GM21367 (cell line): Measurements from ENCODE around the gene ASTN2.

Experiments
- ATAC-seq: cut with Tn5 transposase; IDR thresholded peaks from one replicate; pipeline ENCODE4 v1.9.1; 2021; ENCODE audit not compliant: unreplicated experiment

ASTN2 gene

GRCh38 chr9:116499986-116500871 lies 914.6 kb downstream of the ASTN2 start:
- ATAC-seq: no peak

GRCh38 chr9:116499434-116499833 lies 915.4 kb downstream of the ASTN2 start:
- ATAC-seq: no peak

DNA sequence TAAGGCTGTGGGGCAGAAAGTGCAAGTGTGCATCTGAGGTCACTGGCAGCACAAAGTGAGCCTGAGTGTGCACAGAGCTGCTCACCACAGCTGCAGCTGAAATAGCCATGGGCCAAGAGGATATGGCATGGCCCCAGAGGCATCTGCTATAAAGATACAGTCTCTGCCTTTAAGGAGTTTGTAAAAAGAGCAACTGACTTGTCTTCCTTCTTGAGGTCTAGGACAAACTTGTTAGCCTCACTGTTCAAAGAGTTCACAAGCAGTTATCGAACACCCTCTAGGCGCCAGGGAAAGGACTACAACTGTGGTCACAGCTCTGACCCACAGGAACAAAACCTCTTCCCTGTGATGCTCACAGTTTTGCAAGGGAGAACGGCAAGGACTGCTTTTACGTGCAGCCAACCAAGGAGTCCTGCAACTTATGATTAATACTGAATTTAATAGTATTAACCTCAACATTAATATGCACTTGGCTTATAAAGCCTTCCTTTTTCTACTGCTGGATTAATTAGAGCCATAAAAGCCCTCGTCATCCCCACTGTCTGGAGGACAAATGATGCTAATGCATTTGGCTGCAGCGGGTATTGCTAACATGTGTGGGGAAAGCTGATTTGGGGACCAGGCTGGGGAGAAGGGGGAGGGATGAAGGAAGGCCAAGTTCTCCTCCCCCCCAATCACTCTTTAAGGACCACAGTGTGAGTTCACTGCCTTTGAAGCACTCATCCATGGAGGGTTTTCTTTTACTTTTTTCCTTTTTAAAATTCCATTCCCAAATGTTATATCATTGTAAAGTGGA lies 917.6 kb downstream of the ASTN2 start:
- ATAC-seq: no peak

GRCh38 chr9:116496167-116496566 lies 918.7 kb downstream of the ASTN2 start:
- ATAC-seq: no peak

- no peak for ATAC-seq
Measured at GRCh38 chr9:116495725-116496124, 919.1 kb downstream of the ASTN2 start.

- peak; percentile 74 for ATAC-seq
Measured at GRCh38 chr9:116494815-116495634, 919.8 kb downstream of the ASTN2 start.

- no peak for ATAC-seq
Measured at GRCh38 chr9:116493183-116493860, 921.5 kb downstream of the ASTN2 start.

GRCh38 chr9:116491659-116492058 lies 923.2 kb downstream of the ASTN2 start:
- ATAC-seq: no peak

- no peak for ATAC-seq
Measured at GRCh38 chr9:116491219-116491618, 923.6 kb downstream of the ASTN2 start.

- ATAC-seq: no peak
Measured at GRCh38 chr9:116490321-116490720, 924.5 kb downstream of the ASTN2 start.

DNA sequence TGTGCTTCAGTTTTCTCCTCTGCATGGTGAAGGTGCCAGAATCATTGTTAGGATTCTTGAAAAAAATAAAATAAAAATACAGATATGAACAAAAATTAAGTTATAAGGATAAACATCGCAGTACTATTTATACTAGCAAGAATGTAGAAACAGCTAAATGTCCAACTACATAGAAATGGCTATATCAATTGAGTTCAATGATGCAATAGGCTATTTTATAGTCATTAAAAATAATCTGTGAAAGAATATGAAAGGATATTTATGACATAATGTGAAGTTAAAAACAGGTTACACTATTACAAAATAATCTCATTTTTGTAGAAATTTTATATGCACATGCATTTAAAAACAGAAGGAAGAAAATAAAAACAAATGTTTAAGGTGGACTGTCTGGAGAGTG lies 926.5 kb downstream of the ASTN2 start:
- ATAC-seq: no peak

GRCh38 chr9:116484492-116485061 lies 930.3 kb downstream of the ASTN2 start:
- no peak for ATAC-seq

GRCh38 chr9:116483622-116484491 lies 931.0 kb downstream of the ASTN2 start:
- no peak for ATAC-seq

GRCh38 chr9:116482740-116483139 lies 932.1 kb downstream of the ASTN2 start:
- ATAC-seq: no peak

GRCh38 chr9:116480700-116481099 lies 934.2 kb downstream of the ASTN2 start:
- no peak for ATAC-seq

DNA sequence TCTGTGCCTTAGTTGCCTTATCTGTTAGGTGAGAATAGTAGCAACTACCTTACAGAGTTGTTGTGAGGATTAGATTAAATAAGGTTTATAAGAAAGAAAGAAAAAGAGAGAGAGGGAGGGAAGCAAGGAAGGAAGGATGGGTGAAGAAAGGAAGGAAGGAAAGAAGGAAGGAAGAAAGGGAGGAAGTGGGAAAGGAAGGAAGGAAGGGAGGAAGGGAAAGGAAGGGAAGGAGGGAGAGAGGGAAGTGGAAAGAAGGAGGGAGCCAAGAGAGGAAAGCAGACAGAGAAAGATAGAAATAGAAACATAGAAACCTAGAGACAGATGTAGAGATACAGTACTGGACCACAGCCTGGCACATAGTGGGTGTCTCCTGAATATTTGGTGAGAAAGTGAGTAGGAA lies 934.9 kb downstream of the ASTN2 start:
- no peak for ATAC-seq

DNA sequence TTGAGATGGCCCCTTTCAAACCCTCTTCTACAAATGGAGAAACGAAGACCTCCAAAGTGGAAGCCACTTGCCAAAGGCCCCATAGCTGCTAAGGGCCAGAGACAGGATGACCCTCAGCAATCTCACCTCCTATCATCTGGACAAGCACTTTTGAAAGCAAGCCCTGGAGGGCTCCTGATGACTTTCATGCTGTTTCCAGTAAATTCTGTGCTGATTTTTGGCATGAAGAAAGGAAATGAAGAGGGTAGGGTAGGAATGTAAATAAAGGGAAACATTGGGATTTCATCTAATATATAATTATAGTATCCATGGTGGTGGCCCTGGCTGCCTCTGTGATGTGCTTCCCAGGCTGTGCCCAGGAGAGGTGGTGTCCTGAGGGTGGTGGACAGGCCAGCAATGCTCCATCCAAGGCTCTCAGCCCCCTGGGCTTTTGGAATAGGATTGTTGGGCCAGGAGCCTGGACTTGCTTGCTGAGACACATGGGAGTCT lies 935.8 kb downstream of the ASTN2 start:
- ATAC-seq: no peak

DNA sequence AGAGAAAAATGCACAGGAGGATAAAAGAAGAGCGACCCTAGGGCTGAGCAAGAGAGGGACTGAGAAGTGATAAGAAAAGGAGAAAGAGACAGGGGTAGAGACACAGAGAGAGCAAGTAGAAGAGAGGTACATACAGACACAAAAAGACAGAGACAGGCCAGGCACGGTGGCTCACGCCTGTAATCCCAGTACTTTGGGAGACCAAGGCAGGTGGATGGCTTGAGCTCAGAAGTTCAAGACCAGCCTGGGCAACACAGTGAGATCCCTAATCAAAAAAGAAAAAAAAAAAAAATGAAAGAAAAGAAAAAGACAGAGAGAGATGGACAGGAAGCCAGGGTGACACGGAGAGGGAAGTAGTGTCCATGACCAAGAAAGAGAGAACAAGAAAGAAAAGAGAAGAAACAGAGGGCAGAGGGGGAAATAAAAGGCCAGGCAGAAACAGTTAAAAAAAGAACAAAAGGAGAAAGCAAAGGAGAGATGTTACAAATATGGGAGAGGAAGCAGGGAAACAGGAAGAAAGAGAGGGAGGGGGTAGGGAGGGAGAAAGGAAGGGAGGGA lies 937.2 kb downstream of the ASTN2 start:
- no peak for ATAC-seq

- no peak for ATAC-seq
Measured at GRCh38 chr9:116476935-116477381, 937.9 kb downstream of the ASTN2 start.
